NCI-H2081 (cell line): ENCODE measurements around the gene PLPPR1.
"Not testable (repeated sequence)": the region's sequence is repeated elsewhere in the genome, so short reads cannot be mapped to it uniquely, and the experiment has no call there.

Experiments used
- DNase-seq, 2 experiments: peaks; one replicate each; lab custom pipeline; 2025; lab: John Stamatoyannopoulos, UW

Gene PLPPR1

GRCh38 chr9:101275769-101276250, 247.3 kb downstream of the PLPPR1 start:
- DNase-seq, result no peak

- not testable (repeated sequence) for DNase-seq
Measured at GRCh38 chr9:101291043-101291442, 262.5 kb downstream of the PLPPR1 start.

GRCh38 chr9:101299901-101300300, 271.4 kb downstream of the PLPPR1 start:
- DNase-seq, result no peak

- peak in 1 of 2 experiments; percentile 13 for DNase-seq
Measured at GRCh38 chr9:101307051-101307450, 278.5 kb downstream of the PLPPR1 start.

- no peak for DNase-seq
Measured at GRCh38 chr9:101307524-101308213, 279.1 kb downstream of the PLPPR1 start.

GRCh38 chr9:101309139-101309538, 280.6 kb downstream of the PLPPR1 start:
- no peak for DNase-seq

GRCh38 chr9:101311191-101311590, 282.7 kb downstream of the PLPPR1 start:
- DNase-seq, result no peak

GRCh38 chr9:101311758-101312420, 283.4 kb downstream of the PLPPR1 start:
- DNase-seq, result peak; percentile 84

- no peak for DNase-seq
Measured at GRCh38 chr9:101312661-101313060, 284.1 kb downstream of the PLPPR1 start.

GRCh38 chr9:101315112-101315450, 286.6 kb downstream of the PLPPR1 start:
- no peak for DNase-seq

GRCh38 chr9:101317735-101318134, 289.2 kb downstream of the PLPPR1 start:
- DNase-seq, result no peak

GRCh38 chr9:101323129-101323528, 294.6 kb downstream of the PLPPR1 start:
- no peak for DNase-seq

GRCh38 chr9:101324245-101324804, 295.8 kb downstream of the PLPPR1 start:
- no peak for DNase-seq

GRCh38 chr9:101325053-101325452, 296.5 kb downstream of the PLPPR1 start:
- no peak for DNase-seq

GRCh38 chr9:101326035-101326434, 297.5 kb downstream of the PLPPR1 start:
- no peak for DNase-seq

- peak; percentile 56 to 88 for DNase-seq
Measured at GRCh38 chr9:101326501-101326900, 298.0 kb downstream of the PLPPR1 start.

- DNase-seq, result not testable (repeated sequence)
Measured at GRCh38 chr9:101327422-101327909, 298.9 kb downstream of the PLPPR1 start.

- DNase-seq, result no peak
Measured at GRCh38 chr9:101332362-101332761, 303.8 kb downstream of the PLPPR1 start.

GRCh38 chr9:101333490-101333889, 305.0 kb downstream of the PLPPR1 start:
- DNase-seq, result no peak

GRCh38 chr9:101333926-101334702, 305.6 kb downstream of the PLPPR1 start:
- DNase-seq, result no peak

- DNase-seq, result no peak
Measured at GRCh38 chr9:101336091-101336490, 307.6 kb downstream of the PLPPR1 start.

GRCh38 chr9:101337237-101337636, 308.7 kb downstream of the PLPPR1 start:
- no peak for DNase-seq
